GM21390 (cell line): Measurements from ENCODE around the gene BCO1.

Experiments
- ATAC-seq: cut with Tn5 transposase; IDR thresholded peaks from one replicate; pipeline ENCODE4 v1.9.1; 2021; ENCODE audit not compliant: unreplicated experiment

BCO1 gene

GRCh38 chr16:81273223-81273950, 34.9 kb downstream of the BCO1 start:
- ATAC-seq = no peak

GRCh38 chr16:81275064-81275532, 36.6 kb downstream of the BCO1 start:
- ATAC-seq = no peak

DNA sequence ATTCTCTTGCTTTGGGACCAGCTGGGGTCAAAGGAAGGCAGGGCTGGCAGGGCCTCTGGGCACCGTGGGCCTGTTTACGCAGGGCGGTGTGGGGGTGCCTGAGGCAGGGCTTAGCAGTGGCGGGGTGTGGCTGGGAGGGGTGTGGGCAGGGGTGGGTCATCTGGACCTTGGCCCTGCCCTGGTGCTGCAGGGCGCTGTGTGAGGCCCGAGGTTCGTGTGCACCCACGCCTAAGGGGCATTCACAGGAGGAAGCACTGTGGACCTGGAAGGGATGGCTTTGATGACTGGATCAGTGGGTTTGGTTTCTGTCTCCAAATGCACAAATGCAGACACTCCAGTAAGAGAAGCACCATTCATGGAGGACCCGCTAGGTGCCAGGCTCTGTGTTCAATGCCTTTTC, 37.3 kb downstream of the BCO1 start:
- ATAC-seq = no peak

DNA sequence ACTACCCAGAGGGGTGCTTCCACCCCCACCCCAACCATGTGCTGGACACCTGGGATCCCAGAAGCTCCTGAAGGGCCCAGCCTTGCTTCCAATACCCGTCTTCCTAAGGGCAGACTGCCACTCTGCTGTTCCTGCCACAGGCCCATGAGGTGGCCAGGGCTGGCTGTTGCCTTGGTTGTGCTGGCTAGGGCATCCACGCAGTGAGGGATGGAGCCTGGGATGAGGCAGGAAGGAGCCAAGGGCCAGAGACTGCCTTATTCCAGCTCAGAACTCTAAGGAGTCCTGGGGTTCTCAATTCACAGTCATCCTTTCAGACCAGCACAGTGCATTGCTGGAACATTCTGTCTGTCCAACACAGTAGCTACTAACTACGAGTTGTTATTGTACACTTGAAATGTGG, 37.8 kb downstream of the BCO1 start:
- ATAC-seq = no peak

GRCh38 chr16:81277541-81278080, 39.1 kb downstream of the BCO1 start:
- no peak for ATAC-seq

- no peak for ATAC-seq
Observed at GRCh38 chr16:81278526-81278925, 40.0 kb downstream of the BCO1 start.

DNA sequence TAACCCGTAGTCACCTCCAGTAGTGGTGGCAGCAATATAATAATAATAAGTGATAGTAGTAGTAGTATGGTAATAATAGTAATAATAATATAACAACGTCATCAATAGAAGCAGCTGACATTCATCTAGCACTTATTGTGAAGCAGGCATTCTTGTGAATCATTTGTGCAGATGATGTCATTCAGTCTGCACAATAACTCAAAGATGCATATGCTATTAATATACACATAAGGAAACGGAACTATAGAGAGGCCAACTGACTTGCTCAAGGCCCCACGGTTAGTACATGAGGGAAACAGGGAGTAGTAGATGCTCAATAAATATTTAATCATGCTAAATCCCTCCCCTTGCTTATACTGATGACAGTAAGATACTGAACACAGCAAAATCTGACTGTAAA, 40.9 kb downstream of the BCO1 start:
- ATAC-seq = no peak

GRCh38 chr16:81280393-81280792, 41.9 kb downstream of the BCO1 start:
- no peak for ATAC-seq

DNA sequence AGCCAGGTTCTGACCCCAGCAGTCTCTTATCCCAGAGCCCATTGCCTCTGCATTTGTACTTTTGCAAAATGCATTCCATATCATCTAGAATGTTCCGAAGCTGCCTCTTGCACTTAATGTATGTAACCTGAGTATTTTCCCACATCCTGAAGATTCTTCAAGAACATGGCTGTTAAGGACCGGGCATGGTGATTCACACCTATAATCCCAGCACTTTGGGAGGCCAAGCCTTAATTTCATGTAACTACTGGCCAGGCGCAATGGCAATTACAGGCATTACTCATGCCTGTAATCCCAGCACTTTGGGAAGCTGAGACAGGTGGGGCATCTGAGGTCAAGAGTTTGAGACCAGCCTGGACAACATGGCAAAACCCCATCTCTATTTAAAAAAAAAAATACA, 44.6 kb downstream of the BCO1 start:
- no peak for ATAC-seq

GRCh38 chr16:81284995-81285600, 46.6 kb downstream of the BCO1 start:
- no peak for ATAC-seq

DNA sequence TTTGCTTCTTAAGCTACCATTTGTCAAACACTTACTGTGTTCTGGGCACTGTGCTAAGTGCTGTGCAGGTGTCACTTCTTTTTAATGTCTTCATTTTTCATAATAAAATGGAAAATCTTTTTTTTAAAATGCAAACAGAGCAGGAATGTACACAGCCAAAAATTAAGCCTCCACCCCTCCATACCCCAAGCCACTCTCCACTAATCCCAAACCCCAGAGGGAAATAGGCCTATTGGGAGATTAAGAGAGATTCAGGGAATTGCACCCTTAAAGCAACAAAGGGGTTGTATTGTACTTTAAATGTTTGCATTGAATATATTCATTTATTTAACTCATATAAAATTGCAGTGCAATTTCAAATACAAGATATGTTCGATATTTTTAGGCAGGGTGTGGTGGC, 47.7 kb downstream of the BCO1 start:
- no peak for ATAC-seq

GRCh38 chr16:81291117-81291516, 52.6 kb downstream of the BCO1 start:
- no peak for ATAC-seq

- no peak for ATAC-seq
Observed at GRCh38 chr16:81292936-81293335, 54.4 kb downstream of the BCO1 start.

DNA sequence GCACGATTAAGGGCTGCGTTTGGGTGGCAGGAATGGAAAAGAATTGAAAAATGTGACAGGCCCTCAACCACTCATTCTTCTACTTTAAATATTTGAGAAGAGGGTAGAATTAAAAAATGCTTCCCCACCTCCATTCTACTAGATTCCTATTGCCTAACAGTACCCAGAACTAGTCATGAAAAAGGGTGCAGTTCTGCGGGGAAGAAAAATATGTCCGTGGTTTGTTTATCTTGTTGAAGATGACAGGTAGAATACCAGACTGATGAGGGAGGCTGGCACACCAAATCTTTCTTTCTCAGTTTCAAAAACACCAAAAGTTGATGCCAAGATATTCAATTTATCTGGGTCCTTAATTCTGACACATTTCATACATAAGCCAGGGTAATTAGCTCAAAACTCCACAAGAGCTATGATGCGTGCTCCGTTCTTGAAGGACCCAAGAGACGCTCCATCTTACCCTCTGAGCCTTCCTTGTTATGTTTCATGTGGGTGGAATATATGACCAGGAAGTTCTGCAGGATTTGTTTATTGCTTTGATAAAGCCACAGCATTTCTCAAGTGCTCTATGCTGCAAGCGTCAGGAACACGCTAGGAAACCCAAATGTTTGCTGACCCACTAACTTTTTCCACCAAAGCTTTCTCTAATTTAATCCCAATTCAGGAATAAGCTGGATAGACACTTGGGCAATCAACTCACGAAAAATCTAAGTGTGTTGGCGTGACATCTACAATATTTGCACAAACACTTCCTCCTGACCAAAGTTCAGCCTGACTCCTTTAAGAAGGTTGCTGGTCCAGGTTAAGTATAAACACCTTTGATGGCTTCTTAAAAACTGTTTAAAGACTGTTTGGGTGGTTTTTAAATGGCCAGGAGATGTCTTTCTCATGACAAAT, 55.7 kb downstream of the BCO1 start:
- ATAC-seq = no peak

DNA sequence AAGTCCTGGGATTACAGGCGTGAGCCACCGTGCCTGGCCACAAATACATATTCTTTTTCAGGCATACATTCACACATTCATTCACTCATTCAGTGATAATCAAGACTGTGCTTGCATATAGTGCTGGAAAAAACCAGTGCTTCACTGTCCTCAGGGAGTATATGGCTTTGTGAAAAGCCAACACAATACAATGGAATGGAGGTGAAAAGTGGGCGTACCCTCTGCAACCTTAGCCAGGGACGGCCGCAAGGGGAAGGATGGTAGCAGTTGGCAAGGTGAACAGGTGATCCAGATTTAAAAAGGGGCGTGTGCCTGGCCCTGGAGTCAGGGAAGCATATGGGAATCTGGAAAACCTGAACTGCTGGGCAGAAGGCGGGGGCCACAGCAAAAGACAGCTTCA, 58.1 kb downstream of the BCO1 start:
- ATAC-seq = no peak

- ATAC-seq = no peak
Observed at GRCh38 chr16:81307770-81308169, 69.3 kb downstream of the BCO1 start.

GRCh38 chr16:81310045-81310644, 71.7 kb downstream of the BCO1 start:
- no peak for ATAC-seq

DNA sequence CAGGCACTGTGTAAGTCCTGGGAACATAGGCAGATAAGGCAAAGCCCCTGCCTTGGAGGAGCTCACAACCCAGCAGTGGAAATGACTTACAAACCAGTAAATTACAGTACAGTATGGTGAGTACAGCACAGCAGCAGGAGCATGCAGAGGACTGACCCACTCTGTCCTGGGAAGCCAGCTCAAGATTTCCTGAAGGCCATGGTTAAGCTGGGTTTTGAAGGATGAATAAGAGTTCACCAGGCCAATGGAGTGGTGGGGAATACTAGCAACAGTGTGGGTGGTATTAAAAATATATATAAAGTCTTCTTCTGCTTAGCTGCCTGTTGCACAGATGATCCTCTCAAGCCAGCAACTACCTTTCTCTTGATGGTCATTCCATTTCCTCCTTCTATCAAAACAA, 73.3 kb downstream of the BCO1 start:
- ATAC-seq = no peak

DNA sequence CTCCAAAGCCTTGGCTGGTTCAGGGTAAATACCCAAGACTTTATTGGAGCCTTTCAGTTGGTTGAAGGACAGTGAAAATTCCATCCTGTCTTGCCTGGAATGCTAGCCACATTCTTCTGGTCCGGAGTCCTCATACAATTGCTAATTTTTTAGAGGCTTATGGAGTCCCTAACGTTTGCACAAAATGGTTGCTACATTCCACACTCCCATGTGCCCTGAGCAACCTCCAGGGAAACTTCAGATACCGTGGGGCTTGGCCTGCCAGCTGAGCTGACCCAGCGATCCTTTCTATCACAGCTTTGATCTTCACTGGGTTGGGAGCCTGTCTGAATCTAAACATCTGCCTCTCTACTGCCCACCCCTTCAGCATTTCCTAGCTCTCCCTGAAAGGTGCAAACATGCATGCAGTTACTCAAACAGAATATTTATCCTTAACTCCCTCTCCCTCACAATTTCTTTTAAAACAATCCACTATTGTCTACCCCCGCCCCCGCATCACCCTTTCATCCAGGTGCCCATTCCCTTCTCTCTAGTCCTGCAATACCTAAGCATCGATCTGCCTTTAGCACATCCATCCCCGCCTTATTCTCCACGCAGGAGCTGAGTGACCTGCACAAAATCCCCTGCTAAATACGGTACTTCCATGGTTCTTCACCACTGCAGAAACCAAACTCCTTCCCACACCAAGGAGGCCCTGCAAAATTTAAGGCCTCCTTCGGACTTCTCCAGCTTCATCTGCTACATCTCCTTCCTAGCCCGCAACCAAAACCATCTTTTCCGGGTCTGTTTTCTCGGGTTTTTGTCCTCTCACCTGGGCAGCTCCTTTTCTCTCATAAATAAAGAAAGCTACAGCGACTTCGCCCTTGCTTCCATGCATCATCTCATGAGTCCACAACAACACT, 75.5 kb downstream of the BCO1 start:
- no peak for ATAC-seq

DNA sequence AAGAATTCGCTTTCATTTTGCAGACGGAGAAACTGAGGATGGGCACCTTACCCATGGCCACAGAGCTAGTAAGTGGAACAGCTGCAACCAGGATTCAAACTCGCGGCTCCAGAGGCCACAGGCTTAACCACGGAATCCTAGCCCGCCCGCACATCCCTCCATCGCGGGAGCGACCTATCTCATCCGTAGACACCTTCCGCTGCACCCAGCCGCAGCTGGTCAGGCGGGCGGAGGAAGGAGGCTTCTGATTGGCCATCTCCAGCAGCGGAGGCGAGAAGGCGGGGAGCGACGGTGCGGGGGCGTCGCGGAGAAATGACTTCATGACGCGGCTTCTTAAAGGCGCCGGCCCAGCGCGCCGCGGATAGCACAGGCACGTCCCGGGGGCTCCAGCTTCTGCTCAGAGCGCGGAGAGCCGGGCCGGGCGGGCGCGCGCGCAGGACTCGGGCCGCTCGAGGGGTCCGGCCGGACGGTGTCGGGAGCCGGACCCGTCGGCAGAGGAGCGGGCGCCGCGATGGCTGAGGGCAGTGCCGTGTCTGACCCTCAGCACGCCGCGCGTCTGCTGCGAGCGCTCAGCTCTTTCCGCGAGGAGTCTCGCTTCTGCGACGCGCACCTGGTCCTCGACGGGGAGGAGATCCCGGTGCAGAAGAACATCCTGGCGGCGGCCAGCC, 76.2 kb downstream of the BCO1 start, which contains the start of gene GAN:
Gene GAN, plus strand, starts transcription at position 360 of the 668 bp plus-strand sequence. Its CDS starts 152 bp downstream, at position 512.
- ATAC-seq = peak; percentile 97
